H1 (cell line): Measurements from ENCODE around the gene PLIN1. TPM values are rescaled to one million over a fixed set of nuclear protein-coding genes. Genes with fewer than 3 reads are reported as not detected.

Source experiments
- CTCF ChIA-PET: fragments of 300-600 bp; sonication (Branson Sonifier 250); formaldehyde crosslinking; loops from one replicate; lab custom pipeline; 2021; ENCODE audit not compliant: partially characterized antibody; lab: Charles Lee
- POLR2A ChIA-PET: fragments of 300-600 bp; sonication (Branson Sonifier 250); formaldehyde crosslinking; loops from one replicate; lab custom pipeline; 2021; ENCODE audit warnings: inconsistent platforms; ENCODE audit not compliant: partially characterized antibody; lab: Charles Lee
- DNase-seq, 2 experiments: peaks; one replicate each; pipeline versions ENCODE4 v3.0.0 to v3.0.0-alpha.2; 2010 to 2022; ENCODE audit warnings: low spot score in 2 of 2, low read depth in 1 of 2, mixed read lengths in 1 of 2
- FAIRE-seq: peaks from 2 replicates; lab custom pipeline; 2011; peaks lifted over from hg19 to GRCh38; lab: Jason Lieb, UNC
- H2AFZ ChIP-seq: 2 replicates; pipeline ENCODE4 v1.8.1; 2012; ENCODE audit warnings: low read length, inconsistent platforms
- H2AK5ac ChIP-seq: 2 replicates; pipeline ENCODE4 v1.6.1; 2013; ENCODE audit warnings: low read depth, low read length
- H2BK120ac ChIP-seq: replicated peaks from 2 replicates; pipeline ENCODE3; 2013; ENCODE audit warnings: low read depth, low read length, inconsistent platforms
- H2BK12ac ChIP-seq: 2 replicates; pipeline ENCODE4 v1.6.1; 2013; ENCODE audit warnings: low read depth, low read length
- H2BK15ac ChIP-seq: 2 replicates; pipeline ENCODE4 v1.6.1; 2013; ENCODE audit warnings: low read length
- H2BK20ac ChIP-seq: 2 replicates; pipeline ENCODE4 v1.6.1; 2013; ENCODE audit warnings: low read length
- H2BK5ac ChIP-seq: 2 replicates; pipeline ENCODE4 v1.6.1; 2013; ENCODE audit warnings: low read depth, low read length
- H3K14ac ChIP-seq: 2 replicates; pipeline ENCODE4 v1.6.1; 2013; ENCODE audit warnings: inconsistent platforms; ENCODE audit not compliant: insufficient read length
- H3K18ac ChIP-seq: 2 replicates; pipeline ENCODE4 v1.6.1; 2013; ENCODE audit warnings: low read length; ENCODE audit errors: extremely low read depth
- H3K23ac ChIP-seq: 2 replicates; pipeline ENCODE4 v1.6.1; 2013; ENCODE audit warnings: inconsistent platforms; ENCODE audit not compliant: insufficient read length
- H3K23me2 ChIP-seq: 2 replicates; pipeline ENCODE4 v1.6.1; 2013; ENCODE audit warnings: low read depth, low read length
- H3K27ac ChIP-seq: 2 replicates; pipeline ENCODE4 v1.6.1; 2011; ENCODE audit warnings: low read depth, low read length, inconsistent platforms
- H3K27me3 ChIP-seq, 4 experiments: replicated peaks in 1 of 4; 1 replicate in 1 of 4; 2 replicates in 3 of 4; pipeline versions ENCODE4 v1.6.1 to v1.8.1; 2011 to 2013; ENCODE audit warnings: low read length in 3 of 4, mild to moderate bottlenecking in 3 of 4, inconsistent platforms in 2 of 4, mixed read lengths in 2 of 4, moderate library complexity in 1 of 4; ENCODE audit not compliant: control insufficient read depth in 3 of 4, insufficient read depth in 3 of 4; ENCODE audit errors: extremely low read depth in 1 of 4
- H3K36me3 ChIP-seq, 4 experiments: 2 replicates each; pipeline versions ENCODE4 v1.6.1 to v1.8.1; 2011 to 2013; ENCODE audit warnings: mild to moderate bottlenecking in 4 of 4, low read length in 3 of 4, moderate library complexity in 2 of 4, control low read depth in 1 of 4, inconsistent platforms in 1 of 4; ENCODE audit not compliant: insufficient read depth in 4 of 4, control insufficient read depth in 2 of 4
- H3K4ac ChIP-seq: replicated peaks from 2 replicates; pipeline ENCODE3; 2013; ENCODE audit warnings: low read length, low read depth, mixed read lengths, inconsistent platforms; ENCODE audit not compliant: insufficient read length
- H3K4me1 ChIP-seq, 4 experiments: replicated peaks in 1 of 4; 1 replicate in 1 of 4; 2 replicates in 3 of 4; pipeline versions ENCODE4 v1.6.1 to v1.8.1; 2011 to 2013; ENCODE audit warnings: low read length in 3 of 4, inconsistent platforms in 2 of 4, mixed read lengths in 1 of 4; ENCODE audit not compliant: insufficient read depth in 4 of 4, control insufficient read depth in 3 of 4
- H3K4me2 ChIP-seq, 2 experiments: 2 replicates each; pipeline versions ENCODE4 v1.6.1 to v1.8.1; 2011 to 2013; ENCODE audit warnings: low read depth in 2 of 2, low read length in 2 of 2, control low read depth in 1 of 2, inconsistent platforms in 1 of 2, mild to moderate bottlenecking in 1 of 2; ENCODE audit not compliant: insufficient read depth in 1 of 2
- H3K4me3 ChIP-seq, 4 experiments: fragments of 200-600, 300-600 bp in 1 of 4; sonication (generic), shearing (Covaris generic), sonication (Bioruptor Twin) in 1 of 4; 2 replicates each; pipeline versions ENCODE4 v1.5.1 to v1.8.1; 2011 to 2016; ENCODE audit warnings: low read length in 4 of 4, low read depth in 3 of 4, control low read depth in 2 of 4, inconsistent platforms in 2 of 4, mild to moderate bottlenecking in 2 of 4, mixed read lengths in 1 of 4, moderate library complexity in 1 of 4; ENCODE audit not compliant: insufficient read depth in 2 of 4; ENCODE audit errors: extremely low read depth in 1 of 4
- H3K56ac ChIP-seq: replicated peaks from 2 replicates; pipeline ENCODE3; 2013; ENCODE audit warnings: low read depth, mild to moderate bottlenecking, mixed read lengths, low read length, inconsistent platforms; ENCODE audit not compliant: insufficient read length
- H3K79me1 ChIP-seq: 2 replicates; pipeline ENCODE4 v1.6.1; 2013; ENCODE audit warnings: low read depth, low read length, control low read depth
- H3K79me2 ChIP-seq, 2 experiments: 2 replicates each; pipeline versions ENCODE4 v1.6.1 to v1.8.1; 2012 to 2013; ENCODE audit warnings: low read length in 2 of 2, mild to moderate bottlenecking in 2 of 2, inconsistent platforms in 1 of 2; ENCODE audit not compliant: insufficient read depth in 2 of 2, control insufficient read depth in 1 of 2
- H3K9ac ChIP-seq, 4 experiments: replicated peaks in 1 of 4; 1 replicate in 1 of 4; 2 replicates in 3 of 4; pipeline versions ENCODE4 v1.6.1 to v1.8.1; 2011 to 2013; ENCODE audit warnings: low read depth in 3 of 4, low read length in 3 of 4, control low read depth in 2 of 4, mild to moderate bottlenecking in 2 of 4, moderate library complexity in 2 of 4, inconsistent platforms in 1 of 4; ENCODE audit errors: extremely low read depth in 1 of 4
- H3K9me3 ChIP-seq, 2 experiments: 2 replicates each; pipeline versions ENCODE4 v1.6.1 to v1.8.1; 2012 to 2013; ENCODE audit warnings: mild to moderate bottlenecking in 2 of 2, moderate library complexity in 2 of 2, control low read depth in 1 of 2, inconsistent platforms in 1 of 2, low read depth in 1 of 2, low read length in 1 of 2, mixed read lengths in 1 of 2; ENCODE audit not compliant: insufficient read depth in 2 of 2
- H4K20me1 ChIP-seq, 2 experiments: replicated peaks in 1 of 2; 2 replicates each; pipeline versions ENCODE3 to v1.8.1; 2011 to 2013; ENCODE audit warnings: inconsistent platforms in 2 of 2, low read length in 2 of 2, mild to moderate bottlenecking in 1 of 2; ENCODE audit not compliant: insufficient read depth in 2 of 2, control insufficient read depth in 1 of 2
- H4K5ac ChIP-seq: 2 replicates; pipeline ENCODE4 v1.6.1; 2013; ENCODE audit warnings: low read length, low read depth, mixed read lengths, inconsistent platforms; ENCODE audit not compliant: insufficient read length
- H4K8ac ChIP-seq: 2 replicates; pipeline ENCODE4 v1.8.0; 2013; ENCODE audit warnings: mild to moderate bottlenecking, moderate library complexity, low read length, inconsistent platforms; ENCODE audit not compliant: insufficient read depth; ENCODE audit errors: extremely low read depth
- H4K91ac ChIP-seq: replicated peaks from 2 replicates; pipeline ENCODE3; 2013; ENCODE audit warnings: low read length, mixed read lengths, inconsistent platforms; ENCODE audit not compliant: insufficient read length
- ATF3 ChIP-seq: IDR thresholded peaks from 2 replicates; pipeline ENCODE4 v1.6.1; 2011; ENCODE audit warnings: low read depth, mild to moderate bottlenecking, low read length; ENCODE audit not compliant: insufficient read depth
- BCL11A ChIP-seq, 2 experiments: IDR thresholded peaks; one replicate each; pipeline ENCODE4 v1.6.1; 2011; ENCODE audit warnings: low read depth in 2 of 2, low read length in 2 of 2, mild to moderate bottlenecking in 2 of 2
- MAFK ChIP-seq: IDR thresholded peaks from 2 replicates; pipeline ENCODE4 v1.6.1; 2012; ENCODE audit warnings: low read depth, mild to moderate bottlenecking, improper control_type of control experiment, low read length
- NANOG ChIP-seq: IDR thresholded peaks from 2 replicates; pipeline ENCODE4 v1.6.1; 2011; ENCODE audit warnings: low read length, low read depth, mild to moderate bottlenecking, inconsistent platforms; ENCODE audit not compliant: insufficient read depth, poor library complexity, severe bottlenecking
- RBBP5 ChIP-seq: IDR thresholded peaks from 2 replicates; pipeline ENCODE4 v1.7.1; 2012; ENCODE audit warnings: low read depth, mild to moderate bottlenecking, inconsistent platforms, low read length, moderate library complexity, borderline replicate concordance
- ZNF274 ChIP-seq: IDR thresholded peaks from 2 replicates; pipeline ENCODE4 v1.7.0; 2012; ENCODE audit warnings: low read length, borderline replicate concordance; ENCODE audit errors: extremely low read depth
- WGBS, 2 experiments: shearing (Covaris generic) in 1 of 2; methylation state at CpG; one replicate each; pipeline versions ENCODE4 v1.1.6 to v1.1.7; 2013 to 2015; ENCODE audit warnings: low lambda C conversion rate in 2 of 2, mixed read lengths in 2 of 2, inconsistent platforms in 1 of 2, low coverage in 1 of 2, missing lambda C conversion rate in 1 of 2; ENCODE audit not compliant: insufficient replicate concordance in 2 of 2, insufficient coverage in 1 of 2, insufficient read length in 1 of 2; ENCODE audit errors: extremely low coverage in 1 of 2, missing lambda C conversion rate in 1 of 2; 5-methylcytosine and 5-hydroxymethylcytosine counted together
- polyA plus RNA-seq, 7 experiments: library from polyadenylated mRNA; depleted of rRNA in 3 of 7; stranded (reverse) in 5 of 7; unstranded in 2 of 7; fragments of >200 nt in 5 of 7; fragments of 200-250 nt in 2 of 7; gene quantifications; 1 replicate in 5 of 7; 2 replicates in 1 of 7; 4 replicates in 1 of 7; pipeline versions ENCODE4 v1.2.1 to v1.2.3, GENCODE V29; 2011 to 2013; ENCODE audit warnings: missing spikeins in 2 of 7, mixed read lengths in 2 of 7
- total RNA-seq: library from RNA; stranded (reverse); fragmentation: NEBNext Ultra II Directional; extraction: Animal tissue kit (Norgen Biotek cat#: 25700); gene quantifications from 2 replicates; pipeline ENCODE4 v1.2.1, GENCODE V29; 2021

Gene PLIN1
- total and polyA plus RNA-seq, 2 of the 8 experiments (the other 6 are each of a cell fraction or from before 2014, with no cell fraction given) = 0.33 TPM; not detected in 1

DNA sequence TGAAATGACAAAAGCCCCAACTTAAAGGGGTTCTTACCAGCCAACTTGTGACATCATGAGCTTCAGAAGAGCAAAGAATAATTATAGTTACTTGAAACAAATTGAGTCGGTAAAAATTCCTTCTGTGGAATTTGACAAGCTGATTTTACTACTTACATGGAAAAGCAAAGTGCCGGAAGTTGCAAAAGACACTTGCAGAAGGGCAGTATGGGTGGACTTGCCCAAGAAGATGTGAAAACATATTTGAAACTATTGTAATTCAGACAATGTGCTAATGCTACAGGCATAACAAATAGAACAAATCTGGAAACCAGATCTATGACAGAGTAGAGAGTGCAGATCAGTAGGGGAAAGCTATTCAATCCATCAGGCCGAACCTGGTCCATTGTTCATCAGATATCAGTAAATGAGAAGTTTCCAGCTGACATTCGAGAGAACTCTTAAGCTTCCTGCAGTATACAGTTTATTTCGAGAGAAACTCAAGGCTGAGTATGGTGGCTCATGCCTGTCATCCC is 21.4 kb downstream of the PLIN1 start:
- WGBS, 2 experiments = 85% methylated on average over 5 of the region's 5 CpGs; no CpG with 5 or more reads in 1 of the 2 experiments
- Histone ChIP-seq H3K4me3 (no peak overlapping the region), H3K27me3 (no peaks in the 10 kb centered on the region; a peak in 1 of 7 replicates), H3K4me2 (no peak overlapping the region), H3K79me2 (peaks cover 0 to 8% of the 10 kb centered on the region in 2 experiments; a peak in 2 of 4 replicates), H3K79me1 (peaks cover 5% of the 10 kb centered on the region; the same call in 1 of the 2 replicates), H3K18ac (no peak overlapping the region), H3K23ac (no peak overlapping the region), H3K23me2 (peaks cover 5% of the 10 kb centered on the region; the same call in 1 of the 2 replicates), H3K9me3 (no peaks in the 10 kb centered on the region), H3K14ac (no peak overlapping the region), H3K56ac (no peak overlapping the region), H2BK5ac (no peak overlapping the region), H2BK20ac (no peak overlapping the region), H2BK15ac (no peak overlapping the region), H4K20me1 (peaks cover 0 to 3% of the 10 kb centered on the region in 2 experiments), H2BK120ac (no peak overlapping the region), H3K4me1 (peaks cover 0 to 2% (median under 1%) of the 10 kb centered on the region in 4 experiments; a peak in 2 of 7 replicates), H3K9ac (no peak overlapping the region), H2AFZ (no peak overlapping the region), H3K4ac (no peak overlapping the region), H4K91ac (no peak overlapping the region), H4K5ac (no peak overlapping the region), H2AK5ac (no peak overlapping the region), H4K8ac (no peak overlapping the region), H3K36me3 (no peaks in the 10 kb centered on the region), H2BK12ac (no peak overlapping the region), H3K27ac (no peak overlapping the region)
- CTCF ChIA-PET = interaction anchor here (1.1 to 4.4 kb wide), 5 partner anchors 10 to 103 kb away, joined by 3 to 34 read pairs (median 4); no protein-coding TSS in a partner anchor
- DNase-seq (no peak), FAIRE-seq (no peak)
- POLR2A ChIA-PET = no interaction called here
- TF ChIP-seq BCL11A (IDR thresholded peaks at IDR 0.05; ENCODE audit: low read depth in 2 of 2, low read length in 2 of 2) (no peak), NANOG (no peak), RBBP5 (no peak), ATF3 (no peak), ZNF274 (no peak), MAFK (no peak)
